IPS DF 4.7 (cell line): ENCODE data around the gene TMEM164.

ENCODE experiments used
- DNase-seq: peaks from one replicate; pipeline ENCODE4 v3.0.0-alpha.2; 2013; ENCODE audit warnings: low spot score; ENCODE audit errors: extremely low read depth

TMEM164 gene

DNA sequence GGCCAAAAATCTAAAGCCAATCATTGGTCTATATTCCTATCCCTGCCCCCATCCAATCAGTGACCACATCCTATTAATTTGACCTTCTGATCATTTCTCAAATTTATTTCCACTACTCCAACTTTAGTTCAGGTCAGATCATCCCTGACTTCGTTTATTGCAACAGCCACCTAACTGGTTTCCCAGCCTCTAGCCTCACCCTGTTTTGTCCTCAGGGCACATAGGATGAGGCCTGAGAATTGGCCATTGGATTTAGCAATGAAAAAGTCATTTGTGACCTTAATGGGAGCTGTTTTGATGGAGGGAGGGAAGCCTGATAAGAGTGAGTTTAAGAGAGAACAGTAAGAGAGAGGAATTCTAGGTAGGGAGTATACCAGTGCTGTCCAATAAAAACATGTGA is 160.0 kb downstream of the TMEM164 start:
- DNase-seq = no peak

DNA sequence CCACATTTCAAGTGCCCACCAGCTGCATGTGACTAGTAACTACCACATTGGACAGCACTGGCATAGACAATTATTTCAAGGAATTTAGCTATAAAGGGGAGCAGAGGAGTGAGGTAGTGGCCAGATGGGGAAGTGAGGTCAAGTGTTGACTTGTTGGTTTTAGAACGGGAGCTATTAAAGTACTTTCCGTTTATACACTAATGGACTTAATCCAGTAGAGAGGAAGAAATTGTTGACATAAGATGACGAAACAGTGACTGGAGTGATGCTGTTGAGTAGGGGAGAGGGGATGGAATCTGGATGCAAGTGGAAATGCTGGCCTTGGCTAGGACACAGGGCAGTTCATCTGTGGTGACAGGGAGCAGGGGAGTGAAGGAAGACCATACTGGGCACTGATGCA is 160.6 kb downstream of the TMEM164 start:
- no peak for DNase-seq

- no peak for DNase-seq
Measured at GRCh38 chrX:110167952-110168451, 165.1 kb downstream of the TMEM164 start.

DNA sequence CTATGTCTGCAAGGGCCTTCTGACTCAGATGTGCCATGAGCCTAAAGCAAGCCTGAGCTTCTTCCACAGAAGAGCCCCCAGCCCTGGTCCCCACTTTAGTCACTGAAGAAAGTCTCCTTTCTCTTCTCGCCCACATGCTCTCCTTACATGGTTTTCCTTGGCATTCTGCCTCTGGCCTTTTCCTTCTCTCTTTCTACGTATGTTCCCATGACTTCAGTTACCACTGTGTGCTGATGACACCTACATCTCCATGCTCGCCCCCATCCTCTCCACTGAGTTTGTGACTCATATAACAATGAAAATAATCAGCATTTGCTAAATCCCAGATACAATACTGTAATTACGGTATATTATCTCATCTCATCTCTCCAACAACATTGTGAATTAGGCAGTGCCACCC is 165.7 kb downstream of the TMEM164 start:
- no peak for DNase-seq

GRCh38 chrX:110170029-110170428 is 167.1 kb downstream of the TMEM164 start:
- DNase-seq = no peak

DNA sequence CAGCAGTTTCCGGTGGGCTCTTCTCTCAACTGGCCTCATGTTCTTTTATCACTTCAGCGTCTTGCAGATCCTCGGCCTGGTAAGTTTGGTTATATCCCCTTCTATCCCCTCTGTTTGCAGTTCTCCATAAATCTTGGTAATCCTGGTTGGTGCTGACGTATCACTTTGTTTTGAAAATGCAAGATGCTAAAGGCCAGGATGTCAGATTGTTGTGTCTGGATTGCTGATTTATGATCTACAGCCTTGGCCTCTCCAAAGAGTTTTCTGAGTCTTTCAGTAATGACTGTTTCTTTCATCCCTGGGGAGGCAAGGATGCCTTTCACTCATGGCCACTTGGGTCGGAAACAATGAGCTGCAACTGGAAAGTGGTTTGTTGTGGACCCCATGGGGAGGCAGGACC is 168.5 kb downstream of the TMEM164 start:
- DNase-seq = no peak

GRCh38 chrX:110172215-110172614 is 169.3 kb downstream of the TMEM164 start:
- no peak for DNase-seq

- DNase-seq = no peak
Measured at GRCh38 chrX:110173192-110174175, 170.6 kb downstream of the TMEM164 start.

DNA sequence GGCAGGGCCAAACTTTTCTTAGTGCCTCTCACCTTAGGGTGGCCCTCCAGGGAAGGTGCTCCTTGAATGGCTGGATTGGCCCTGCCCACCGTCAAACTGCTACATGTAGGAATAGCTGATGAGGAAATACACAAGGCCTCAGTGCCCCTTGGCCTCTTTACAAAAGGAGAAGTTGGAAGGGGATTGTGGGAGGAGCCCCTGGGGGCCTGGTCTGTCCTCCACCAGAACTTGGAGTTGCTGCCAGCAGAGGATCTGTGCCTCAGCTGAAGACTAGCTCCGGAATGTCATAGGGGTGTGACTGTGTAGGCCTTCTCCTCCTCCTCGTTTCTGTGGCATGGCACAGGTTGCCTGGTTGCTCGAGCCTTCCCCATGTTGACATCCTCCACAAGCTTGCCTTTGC is 172.2 kb downstream of the TMEM164 start:
- no peak for DNase-seq

DNA sequence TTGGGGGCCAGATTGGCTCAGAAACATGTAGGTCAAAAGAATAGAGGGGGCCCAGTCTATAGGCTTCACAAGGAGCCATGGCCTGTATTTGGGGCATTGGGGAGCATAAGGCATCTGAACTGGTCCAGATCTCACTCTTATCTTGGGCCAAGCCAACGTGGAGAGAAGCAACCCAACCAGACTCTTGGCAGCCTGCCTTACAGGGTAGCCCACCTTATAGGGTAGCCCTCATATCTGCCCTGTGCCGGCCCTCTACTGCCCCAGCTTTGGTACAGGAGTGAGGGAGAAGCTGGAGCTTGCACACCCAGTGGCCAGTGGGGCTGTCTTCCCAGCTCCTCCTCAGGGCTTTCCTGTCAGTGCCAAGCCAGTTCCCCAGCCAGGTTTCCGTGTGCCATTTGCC is 172.8 kb downstream of the TMEM164 start:
- no peak for DNase-seq

- DNase-seq = no peak
Measured at GRCh38 chrX:110178179-110178865, 175.4 kb downstream of the TMEM164 start.

- DNase-seq = no peak
Measured at GRCh38 chrX:110180176-110180927, 177.4 kb downstream of the TMEM164 start.

GRCh38 chrX:110180928-110181310 is 178.0 kb downstream of the TMEM164 start:
- no peak for DNase-seq

GRCh38 chrX:110181459-110182137 is 178.7 kb downstream of the TMEM164 start:
- DNase-seq = no peak

- no peak for DNase-seq
Measured at GRCh38 chrX:110182362-110182761, 179.4 kb downstream of the TMEM164 start.

GRCh38 chrX:110182865-110183264 is 180.0 kb downstream of the TMEM164 start:
- no peak for DNase-seq

GRCh38 chrX:110183314-110183713 is 180.4 kb downstream of the TMEM164 start:
- no peak for DNase-seq

DNA sequence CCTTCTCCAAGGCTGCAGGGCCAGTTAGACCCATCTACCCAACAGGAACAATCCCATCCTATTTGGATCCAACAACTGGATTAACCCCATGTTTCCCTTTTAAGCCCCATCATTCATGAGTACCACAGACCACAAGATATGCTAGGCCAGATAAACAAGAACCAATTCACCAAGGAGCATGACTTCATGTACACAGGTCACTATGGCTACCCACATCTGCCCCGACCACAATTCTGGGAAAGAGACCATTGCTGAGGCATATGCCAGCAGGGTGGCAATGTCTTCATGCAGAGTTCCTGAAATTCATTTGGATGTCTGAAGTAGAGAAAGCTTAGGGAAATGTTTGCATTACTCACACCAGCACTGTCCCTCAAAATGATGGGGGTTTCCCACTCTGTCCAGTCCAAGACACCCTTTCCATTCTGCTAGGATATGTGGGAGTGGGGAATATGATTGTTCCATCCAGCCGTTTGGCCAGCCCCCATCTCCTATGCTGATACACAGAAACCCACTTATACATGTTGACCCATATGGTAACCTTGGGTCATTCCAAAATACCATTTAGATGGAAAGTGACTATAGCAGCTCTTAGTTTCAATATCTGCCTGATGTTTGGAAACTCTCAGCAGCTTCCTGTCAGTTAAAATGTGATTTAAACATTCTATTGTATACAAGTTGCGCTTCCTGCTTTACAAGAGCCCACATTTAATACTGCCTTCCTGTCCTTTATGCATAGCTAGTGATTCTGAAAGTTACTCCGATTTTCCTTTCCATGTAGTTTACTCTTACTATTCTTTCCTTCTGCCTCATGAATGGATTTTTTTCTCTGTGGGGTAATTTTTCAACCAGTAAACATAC is 186.0 kb downstream of the TMEM164 start:
- no peak for DNase-seq

DNA sequence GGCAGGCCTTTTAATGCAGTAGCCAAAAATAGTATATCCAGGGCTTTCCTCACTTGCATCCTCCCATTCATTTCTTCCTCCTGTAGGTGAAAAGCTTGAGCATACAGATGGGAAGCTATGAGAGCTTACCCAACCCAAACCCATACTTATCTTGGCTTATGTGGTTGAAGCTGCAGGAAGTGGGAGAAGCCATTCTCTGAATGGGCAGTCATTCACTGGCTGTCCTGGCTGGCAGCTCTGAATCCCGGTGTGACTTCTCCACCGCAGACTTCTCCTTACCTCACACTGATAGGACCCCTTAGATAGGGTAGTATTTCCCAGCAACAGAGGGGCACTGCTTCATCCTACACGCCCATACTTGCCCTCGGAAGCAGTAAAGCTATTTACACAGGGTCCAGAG is 189.6 kb downstream of the TMEM164 start:
- DNase-seq = no peak

GRCh38 chrX:110194977-110195376 is 192.1 kb downstream of the TMEM164 start:
- DNase-seq = no peak
